ENCODE measurements around the gene ALKBH8. TPM values are rescaled to one million over a fixed set of nuclear protein-coding genes. Genes with fewer than 3 reads are reported as not detected.

The ALKBH8 gene
- total RNA-seq, 1 donor from 2014 or later = 16.7 TPM

DNA sequence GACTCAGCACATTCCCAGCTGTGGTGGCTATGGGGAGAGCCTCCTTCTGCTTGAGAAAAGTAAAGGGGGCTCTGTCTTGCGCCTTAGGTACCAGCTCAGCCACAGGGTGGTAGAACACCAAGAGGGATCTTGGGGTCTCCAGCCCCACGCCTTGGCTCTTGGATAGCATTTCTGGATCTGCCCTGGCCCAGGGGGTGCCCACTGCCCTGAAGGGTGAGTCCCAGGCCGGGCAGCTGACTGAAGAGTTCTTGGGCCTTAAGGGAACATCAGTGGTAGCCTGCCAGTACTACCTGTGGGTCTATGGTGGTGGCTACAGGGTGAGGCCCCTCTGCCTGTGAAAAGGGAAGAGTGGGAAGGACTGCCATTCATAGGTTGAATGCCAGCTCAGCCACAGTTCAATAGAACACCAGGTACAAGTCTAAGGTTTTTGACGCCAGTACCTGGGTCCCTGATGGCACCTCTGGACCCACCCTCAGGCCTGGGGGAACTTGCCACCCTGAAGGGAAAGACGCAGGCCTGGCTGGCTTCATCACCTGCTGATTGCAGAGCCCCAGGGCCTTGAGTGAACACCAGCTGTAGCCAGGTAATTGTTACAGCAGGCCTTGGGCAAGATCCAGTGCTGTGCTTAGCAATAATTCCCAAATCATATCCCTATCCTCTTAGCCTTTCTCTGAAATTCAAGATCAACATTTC is 111.8 kb downstream of the ALKBH8 start:
- no peak for DNase-seq (ENCODE audit: low spot score in 2 of 2)
- no peak for FAIRE-seq

Other genes with a start within 250 kb of the ALKBH8 start
- gene CWF19L2, start 107.9 kb downstream of the ALKBH8 start, total RNA-seq = 26.1 TPM
- 118 TPM for gene ELMOD1, start 25.4 kb upstream of the ALKBH8 start, total RNA-seq
- 35.5 TPM for gene SLN, start 146.3 kb upstream of the ALKBH8 start, total RNA-seq